ENCODE data around the gene PHACTR3. TPM values are rescaled to one million over a fixed set of nuclear protein-coding genes. Genes with fewer than 3 reads are reported as not detected.

Gene PHACTR3
- total and polyA plus RNA-seq, 2 donors (not counting 1 experiment from before 2014, with no cell fraction given), result not detected

GRCh38 chr20:59623583-59623982 is 19.2 kb downstream of the PHACTR3 start:
- no peaks in the 10 kb centered on the region for H3K27me3 ChIP-seq (ENCODE audit: control insufficient read depth, insufficient read depth, low read length)
- H3K27ac ChIP-seq (ENCODE audit: insufficient read depth, low read length), result no peak overlapping the region
- no peak overlapping the region for H2AFZ ChIP-seq (ENCODE audit: low read length)
- no peaks in the 10 kb centered on the region for H3K9me3 ChIP-seq (ENCODE audit: control insufficient read depth, insufficient read depth, low read depth, low read length)
- no peaks in the 10 kb centered on the region for H4K20me1 ChIP-seq (ENCODE audit: control insufficient read depth, extremely low read depth, insufficient read depth, low read length)
- H3K4me1 ChIP-seq (ENCODE audit: control insufficient read depth, extremely low read depth, insufficient read depth, low read length), result no peaks in the 10 kb centered on the region
- no peak for TF ChIP-seq EZH2 (IDR thresholded peaks at IDR 0.05; ENCODE audit: low read length, missing control alignments)
- TF ChIP-seq CTCF (conservative IDR thresholded peaks at IDR 0.05 in 1 of 2, IDR thresholded peaks at IDR 0.05 in 1 of 2; ENCODE audit: low read depth in 1 of 2, low read length in 2 of 2), result no peak
- H3K9ac ChIP-seq (ENCODE audit: insufficient read depth, low read length), result no peak overlapping the region
- no peaks in the 10 kb centered on the region for H3K79me2 ChIP-seq (ENCODE audit: control insufficient read depth, insufficient read depth, low read length)
- no peak overlapping the region for H3K4me2 ChIP-seq (ENCODE audit: extremely low read depth, insufficient read depth, low read length)
- H3K4me3 ChIP-seq (replicated peaks in 1 of 4; ENCODE audit: control extremely low read depth in 1 of 4, insufficient read depth in 1 of 4, low read depth in 3 of 4, low read length in 4 of 4), result no peak overlapping the region
- DNase-seq (ENCODE audit: low read depth in 2 of 2), result no peak
- H3K36me3 ChIP-seq (ENCODE audit: control insufficient read depth, insufficient read depth, low read length), result no peaks in the 10 kb centered on the region

- Histone ChIP-seq H3K4me1 (ENCODE audit: control insufficient read depth, extremely low read depth, insufficient read depth, low read length) (no peaks in the 10 kb centered on the region), H3K79me2 (ENCODE audit: control insufficient read depth, insufficient read depth, low read length) (no peaks in the 10 kb centered on the region), H3K27me3 (ENCODE audit: control insufficient read depth, insufficient read depth, low read length) (no peaks in the 10 kb centered on the region), H3K9ac (ENCODE audit: insufficient read depth, low read length) (no peak overlapping the region), H3K27ac (ENCODE audit: insufficient read depth, low read length) (no peak overlapping the region), H2AFZ (ENCODE audit: low read length) (no peak overlapping the region), H4K20me1 (ENCODE audit: control insufficient read depth, extremely low read depth, insufficient read depth, low read length) (no peaks in the 10 kb centered on the region), H3K4me2 (ENCODE audit: extremely low read depth, insufficient read depth, low read length) (no peak overlapping the region), H3K9me3 (ENCODE audit: control insufficient read depth, insufficient read depth, low read depth, low read length) (no peaks in the 10 kb centered on the region), H3K36me3 (ENCODE audit: control insufficient read depth, insufficient read depth, low read length) (no peaks in the 10 kb centered on the region), H3K4me3 (replicated peaks in 1 of 4; ENCODE audit: control extremely low read depth in 1 of 4, insufficient read depth in 1 of 4, low read depth in 3 of 4, low read length in 4 of 4) (no peak overlapping the region)
- no peak for DNase-seq (ENCODE audit: low read depth in 2 of 2)
- TF ChIP-seq CTCF (conservative IDR thresholded peaks at IDR 0.05 in 1 of 2, IDR thresholded peaks at IDR 0.05 in 1 of 2; ENCODE audit: low read depth in 1 of 2, low read length in 2 of 2), result no peak
- TF ChIP-seq EZH2 (IDR thresholded peaks at IDR 0.05; ENCODE audit: low read length, missing control alignments), result no peak
Observed at GRCh38 chr20:59624401-59624800, 20.1 kb downstream of the PHACTR3 start.

- Histone ChIP-seq H2AFZ (ENCODE audit: low read length) (no peak overlapping the region), H3K9ac (ENCODE audit: insufficient read depth, low read length) (no peak overlapping the region), H3K79me2 (ENCODE audit: control insufficient read depth, insufficient read depth, low read length) (no peaks in the 10 kb centered on the region), H3K27me3 (ENCODE audit: control insufficient read depth, insufficient read depth, low read length) (no peaks in the 10 kb centered on the region), H3K27ac (ENCODE audit: insufficient read depth, low read length) (no peak overlapping the region), H4K20me1 (ENCODE audit: control insufficient read depth, extremely low read depth, insufficient read depth, low read length) (no peaks in the 10 kb centered on the region), H3K4me2 (ENCODE audit: extremely low read depth, insufficient read depth, low read length) (no peak overlapping the region), H3K4me1 (ENCODE audit: control insufficient read depth, extremely low read depth, insufficient read depth, low read length) (no peaks in the 10 kb centered on the region), H3K4me3 (replicated peaks in 1 of 4; ENCODE audit: control extremely low read depth in 1 of 4, insufficient read depth in 1 of 4, low read depth in 3 of 4, low read length in 4 of 4) (no peak overlapping the region), H3K9me3 (ENCODE audit: control insufficient read depth, insufficient read depth, low read depth, low read length) (no peaks in the 10 kb centered on the region), H3K36me3 (ENCODE audit: control insufficient read depth, insufficient read depth, low read length) (no peaks in the 10 kb centered on the region)
- DNase-seq (ENCODE audit: low read depth in 2 of 2), result no peak
- TF ChIP-seq EZH2 (IDR thresholded peaks at IDR 0.05; ENCODE audit: low read length, missing control alignments) (no peak), CTCF (conservative IDR thresholded peaks at IDR 0.05 in 1 of 2, IDR thresholded peaks at IDR 0.05 in 1 of 2; ENCODE audit: low read depth in 1 of 2, low read length in 2 of 2) (no peak)
Observed at GRCh38 chr20:59625214-59625922, 21.0 kb downstream of the PHACTR3 start.
